GM19193 (cell line): ENCODE data around the gene C6.

Experiments
- POLR2A ChIP-seq: IDR thresholded peaks from 4 replicates; pipeline ENCODE4 v1.6.1; 2011; ENCODE audit not compliant: insufficient read depth, insufficient read length; ENCODE audit errors: extremely low read depth

The C6 gene

DNA sequence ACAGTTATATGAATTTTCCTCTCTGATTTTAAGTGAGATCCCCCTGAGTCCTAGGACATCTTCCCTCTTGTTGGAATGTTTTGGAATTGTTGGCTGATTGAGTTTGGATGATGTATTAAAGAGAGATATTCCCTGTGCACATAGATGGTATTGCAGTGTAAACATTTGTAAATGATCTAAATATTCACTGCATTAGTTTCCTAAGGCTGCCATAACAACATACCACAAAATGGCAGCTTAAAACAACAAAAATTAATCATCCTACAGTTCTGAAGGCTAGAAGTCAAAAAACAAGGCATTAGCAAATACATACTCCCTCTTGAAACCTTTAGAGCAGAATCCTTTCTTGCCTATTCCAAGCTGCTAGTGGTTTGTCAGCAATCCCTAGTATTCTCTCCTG is 104.1 kb downstream of the C6 start:
- no peak for TF ChIP-seq POLR2A

DNA sequence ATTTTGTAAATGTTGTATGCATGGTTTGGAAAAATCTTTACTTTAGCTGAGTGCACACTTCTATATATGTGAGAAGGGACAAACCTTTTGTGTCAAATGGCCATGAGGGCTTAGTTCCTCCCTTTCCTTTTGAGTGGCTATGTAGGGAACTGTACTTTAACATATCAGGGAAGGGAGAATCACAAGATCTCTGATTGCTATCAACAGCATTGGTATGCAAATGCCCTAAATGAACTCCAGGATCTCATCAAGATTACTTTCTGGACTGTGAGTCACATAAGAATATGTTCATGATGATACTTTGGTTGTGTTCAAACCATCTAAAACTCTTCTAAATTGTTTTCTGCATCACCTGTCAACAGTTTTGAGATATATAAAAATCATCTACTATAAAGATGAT is 111.0 kb downstream of the C6 start:
- no peak for TF ChIP-seq POLR2A

DNA sequence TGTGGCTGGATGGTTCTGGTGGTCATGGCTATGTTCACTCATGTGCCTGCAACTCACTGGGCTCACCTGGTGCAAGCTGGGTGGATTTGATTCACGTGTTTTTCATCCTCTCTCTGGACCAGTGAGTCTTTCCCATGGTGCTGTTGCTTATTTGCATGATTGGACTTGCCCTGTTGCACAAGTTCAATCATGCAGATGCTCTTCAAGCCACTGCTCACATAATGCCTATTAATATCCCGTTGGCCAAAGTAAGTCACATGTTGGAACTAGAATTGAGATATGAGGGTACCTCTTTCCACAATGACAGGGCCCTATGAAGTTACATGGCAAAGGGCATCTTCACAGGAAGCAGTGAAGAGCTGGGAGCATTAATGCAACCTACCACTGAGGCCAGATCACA is 115.7 kb downstream of the C6 start:
- no peak for TF ChIP-seq POLR2A

DNA sequence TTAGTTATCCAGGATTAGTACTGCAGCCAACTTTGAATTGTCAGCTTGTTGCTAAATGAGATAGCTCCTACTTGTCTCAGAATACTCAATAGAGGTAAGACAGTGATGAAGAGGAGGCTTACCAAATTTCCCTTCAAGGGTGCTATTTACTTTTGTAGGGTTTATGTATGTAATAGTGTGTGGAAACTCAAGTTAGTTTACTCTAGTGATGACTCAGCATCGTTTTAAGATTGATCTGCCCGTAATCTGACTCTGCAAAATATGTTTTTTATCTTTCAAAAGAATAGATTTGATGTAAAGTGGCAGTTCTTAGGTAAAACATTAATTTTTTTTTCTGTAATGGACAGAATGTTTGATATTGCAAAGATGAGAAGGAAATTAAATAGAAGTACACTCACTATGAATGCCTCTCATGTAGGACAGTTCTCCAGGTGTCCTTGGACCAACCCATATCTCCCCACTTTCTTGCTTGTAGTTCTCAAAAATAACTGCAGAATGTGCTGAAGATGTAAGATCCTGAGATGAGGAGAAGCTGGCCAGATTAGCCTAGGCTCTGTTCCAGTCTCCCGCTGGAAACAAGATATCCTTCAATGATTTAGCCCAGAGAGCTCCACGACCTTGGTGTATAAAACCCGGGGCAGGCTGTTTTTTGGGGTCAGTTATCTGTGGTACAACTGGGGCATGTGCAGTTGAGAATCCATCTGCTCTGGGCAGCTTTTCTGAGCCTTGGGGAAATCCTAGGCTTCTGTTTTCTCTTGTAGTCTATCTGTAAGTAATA is 117.8 kb downstream of the C6 start:
- TF ChIP-seq POLR2A: no peak

DNA sequence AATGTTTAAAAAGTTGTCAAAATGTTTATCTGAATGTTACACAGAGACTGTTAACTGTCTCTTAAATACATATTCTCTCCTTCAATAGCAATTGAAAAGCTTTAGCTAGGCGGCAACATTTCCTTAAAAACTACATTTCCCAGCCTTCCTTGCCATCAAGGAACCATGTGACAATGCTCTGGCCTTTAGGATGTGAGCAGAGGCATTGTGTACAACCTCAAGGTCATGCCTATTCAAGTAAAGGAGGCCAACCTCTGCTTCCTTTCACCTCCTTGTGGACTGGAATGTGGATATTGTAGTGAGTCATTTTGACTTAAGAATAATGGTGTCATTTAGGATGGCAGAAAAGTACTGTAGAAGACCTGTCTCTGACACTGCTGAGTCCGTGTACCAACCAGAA is 118.5 kb downstream of the C6 start:
- TF ChIP-seq POLR2A: no peak

DNA sequence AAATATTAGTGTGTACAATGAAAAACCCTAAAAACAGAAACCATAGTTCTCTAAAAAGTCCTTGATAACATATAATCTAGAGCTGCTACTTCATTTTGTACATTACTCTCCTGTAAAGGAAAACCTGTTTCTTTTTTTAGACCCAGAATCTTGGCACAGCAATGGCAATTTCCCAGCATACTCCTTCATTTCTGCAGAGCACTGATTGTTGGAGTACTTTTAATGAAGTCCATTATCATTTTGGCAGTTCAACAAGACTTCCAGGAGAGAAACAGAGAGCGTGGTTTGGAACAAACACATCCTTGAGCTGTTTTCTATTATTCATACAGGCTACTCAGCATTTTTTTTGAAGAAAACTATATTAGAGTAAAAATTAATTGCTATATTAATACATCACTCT is 119.5 kb downstream of the C6 start:
- no peak for TF ChIP-seq POLR2A
